ENCODE data around the gene RXFP1.
"Not testable (repeated sequence)": the region's sequence is repeated elsewhere in the genome, so short reads cannot be mapped to it uniquely, and the experiment has no call there.

The RXFP1 gene

GRCh38 chr4:158663707-158664625 lies 142.3 kb downstream of the RXFP1 start:
- H3K9me3 ChIP-seq (ENCODE audit: control insufficient read depth, insufficient read depth, low read length); H3K36me3 ChIP-seq (ENCODE audit: insufficient read depth, low read length); H3K4me1 ChIP-seq (ENCODE audit: insufficient read depth, low read length); H3K9ac ChIP-seq (ENCODE audit: low read depth, low read length): not testable (repeated sequence)

- Histone ChIP-seq H3K9me3 (ENCODE audit: control insufficient read depth, insufficient read depth, low read length) (no peaks in the 10 kb centered on the region), H3K4me1 (ENCODE audit: insufficient read depth, low read length) (no peaks in the 10 kb centered on the region), H3K36me3 (ENCODE audit: insufficient read depth, low read length) (no peaks in the 10 kb centered on the region), H3K9ac (ENCODE audit: low read depth, low read length) (no peak overlapping the region)
These were observed 143.1 kb downstream of the RXFP1 start for GRCh38 chr4:158664806-158665205.

- Histone ChIP-seq H3K9ac (ENCODE audit: low read depth, low read length) (no peak overlapping the region), H3K9me3 (ENCODE audit: control insufficient read depth, insufficient read depth, low read length) (no peaks in the 10 kb centered on the region), H3K4me1 (ENCODE audit: insufficient read depth, low read length) (peaks cover 4% of the 10 kb centered on the region; the same call in 1 of the 2 replicates), H3K36me3 (ENCODE audit: insufficient read depth, low read length) (no peaks in the 10 kb centered on the region)
These were observed 145.2 kb downstream of the RXFP1 start for GRCh38 chr4:158666892-158667291.

- peaks cover 4% of the 10 kb centered on the region; the same call in 1 of the 2 replicates for H3K4me1 ChIP-seq (ENCODE audit: insufficient read depth, low read length)
- H3K9me3 ChIP-seq (ENCODE audit: control insufficient read depth, insufficient read depth, low read length), result no peaks in the 10 kb centered on the region
These were observed 146.0 kb downstream of the RXFP1 start for GRCh38 chr4:158667651-158668198.

GRCh38 chr4:158669310-158669709 lies 147.6 kb downstream of the RXFP1 start:
- H3K4me1 ChIP-seq (ENCODE audit: insufficient read depth, low read length), result peaks cover 4% of the 10 kb centered on the region; the same call in 1 of the 2 replicates
- H3K36me3 ChIP-seq (ENCODE audit: insufficient read depth, low read length), result no peaks in the 10 kb centered on the region

More at GRCh38 chr4:158667651-158668198, 146.0 kb downstream of the RXFP1 start:
- Histone ChIP-seq H3K9ac (ENCODE audit: low read depth, low read length) (no peak overlapping the region), H3K36me3 (ENCODE audit: insufficient read depth, low read length) (no peaks in the 10 kb centered on the region)

GRCh38 chr4:158670975-158671664 lies 149.4 kb downstream of the RXFP1 start:
- Histone ChIP-seq H3K36me3 (ENCODE audit: insufficient read depth, low read length) (no peaks in the 10 kb centered on the region), H3K9ac (ENCODE audit: low read depth, low read length) (peak overlapping the region; percentile 75), H3K4me1 (ENCODE audit: insufficient read depth, low read length) (peaks cover 4% of the 10 kb centered on the region; the same call in 1 of the 2 replicates), H3K9me3 (ENCODE audit: control insufficient read depth, insufficient read depth, low read length) (no peaks in the 10 kb centered on the region)

More at GRCh38 chr4:158669310-158669709, 147.6 kb downstream of the RXFP1 start:
- no peaks in the 10 kb centered on the region for H3K9me3 ChIP-seq (ENCODE audit: control insufficient read depth, insufficient read depth, low read length)
- H3K9ac ChIP-seq (ENCODE audit: low read depth, low read length), result no peak overlapping the region

GRCh38 chr4:158671665-158671914 lies 149.9 kb downstream of the RXFP1 start, which contains the start of gene C4orf46:
Gene C4orf46 (minus strand): TSS chr4:158671887. CDS start chr4:158671801, 86 bp downstream.
- peak within 1 kb of the TSS; percentile 75 for H3K9ac ChIP-seq (ENCODE audit: low read depth, low read length)
- no peaks in the 10 kb centered on the region for H3K9me3 ChIP-seq (ENCODE audit: control insufficient read depth, insufficient read depth, low read length)
- peaks cover 4% of the 10 kb centered on the region; the same call in 1 of the 2 replicates for H3K4me1 ChIP-seq (ENCODE audit: insufficient read depth, low read length)
- no peaks in the 10 kb centered on the region for H3K36me3 ChIP-seq (ENCODE audit: insufficient read depth, low read length)

GRCh38 chr4:158671915-158672806 lies 150.5 kb downstream of the RXFP1 start, which contains the start of gene ETFDH:
Gene ETFDH (plus strand): TSS chr4:158672296. CDS start chr4:158672457, 161 bp downstream.
- Histone ChIP-seq H3K36me3 (ENCODE audit: insufficient read depth, low read length) (no peaks in the 10 kb centered on the region), H3K4me1 (ENCODE audit: insufficient read depth, low read length) (peaks cover 4% of the 10 kb centered on the region; the same call in 1 of the 2 replicates), H3K9me3 (ENCODE audit: control insufficient read depth, insufficient read depth, low read length) (no peaks in the 10 kb centered on the region), H3K9ac (ENCODE audit: low read depth, low read length) (peak within 1 kb of the TSS; percentile 75)

GRCh38 chr4:158673633-158674032 lies 152.0 kb downstream of the RXFP1 start:
- no peak overlapping the region for H3K9ac ChIP-seq (ENCODE audit: low read depth, low read length)
- no peaks in the 10 kb centered on the region for H3K9me3 ChIP-seq (ENCODE audit: control insufficient read depth, insufficient read depth, low read length)
- no peaks in the 10 kb centered on the region for H3K36me3 ChIP-seq (ENCODE audit: insufficient read depth, low read length)
- H3K4me1 ChIP-seq (ENCODE audit: insufficient read depth, low read length), result peaks cover 4% of the 10 kb centered on the region; the same call in 1 of the 2 replicates

- H3K9me3 ChIP-seq (ENCODE audit: control insufficient read depth, insufficient read depth, low read length), result no peaks in the 10 kb centered on the region
- H3K36me3 ChIP-seq (ENCODE audit: insufficient read depth, low read length), result no peaks in the 10 kb centered on the region
- H3K9ac ChIP-seq (ENCODE audit: low read depth, low read length), result no peak overlapping the region
- no peaks in the 10 kb centered on the region for H3K4me1 ChIP-seq (ENCODE audit: insufficient read depth, low read length)
These were observed 154.4 kb downstream of the RXFP1 start for GRCh38 chr4:158676076-158676475.

- Histone ChIP-seq H3K4me1 (ENCODE audit: insufficient read depth, low read length) (no peaks in the 10 kb centered on the region), H3K9me3 (ENCODE audit: control insufficient read depth, insufficient read depth, low read length) (no peaks in the 10 kb centered on the region), H3K9ac (ENCODE audit: low read depth, low read length) (no peak overlapping the region), H3K36me3 (ENCODE audit: insufficient read depth, low read length) (no peaks in the 10 kb centered on the region)
These were observed 157.1 kb downstream of the RXFP1 start for GRCh38 chr4:158678767-158679166.

GRCh38 chr4:158681629-158682028 lies 159.9 kb downstream of the RXFP1 start:
- Histone ChIP-seq H3K9ac (ENCODE audit: low read depth, low read length) (no peak overlapping the region), H3K9me3 (ENCODE audit: control insufficient read depth, insufficient read depth, low read length) (no peaks in the 10 kb centered on the region), H3K36me3 (ENCODE audit: insufficient read depth, low read length) (no peaks in the 10 kb centered on the region; the same call in 1 of the 2 replicates), H3K4me1 (ENCODE audit: insufficient read depth, low read length) (no peaks in the 10 kb centered on the region)

GRCh38 chr4:158682066-158682465 lies 160.4 kb downstream of the RXFP1 start:
- Histone ChIP-seq H3K36me3 (ENCODE audit: insufficient read depth, low read length) (no peaks in the 10 kb centered on the region; the same call in 1 of the 2 replicates), H3K4me1 (ENCODE audit: insufficient read depth, low read length) (no peaks in the 10 kb centered on the region), H3K9me3 (ENCODE audit: control insufficient read depth, insufficient read depth, low read length) (no peaks in the 10 kb centered on the region), H3K9ac (ENCODE audit: low read depth, low read length) (no peak overlapping the region)
